Esophagus squamous epithelium (tissue), 4 donors: ENCODE data around the gene APOBEC3C.
"Not testable (repeated sequence)": the region's sequence is repeated elsewhere in the genome, so short reads cannot be mapped to it uniquely, and the experiment has no call there.

Experiments used
- CTCF ChIP-seq, 6 experiments: fragments of 450-650 bp in 4 of 6; fragments of 200-600 bp in 2 of 6; sonication (generic) in 2 of 6; IDR thresholded peaks; one replicate each; pipeline ENCODE4 v1.5.1; 2016 to 2019; ENCODE audit warnings: antibody characterized with exemption in 6 of 6, mild to moderate bottlenecking in 4 of 6, moderate library complexity in 4 of 6
- POLR2A ChIP-seq, 4 donors: fragments of 450-650 bp; IDR thresholded peaks; one replicate each; pipeline ENCODE4 v1.6.1; 2017; ENCODE audit warnings: antibody characterized with exemption in 4 of 4, mild to moderate bottlenecking in 4 of 4, moderate library complexity in 3 of 4

- not testable (repeated sequence) for TF ChIP-seq CTCF, POLR2A (IDR thresholded peaks at IDR 0.05)
Observed at GRCh38 chr22:39061290-39061689, 47.2 kb downstream of the APOBEC3C start.
